Fibroblast of pulmonary artery (primary cell): ENCODE measurements around the gene OXA1L.
A peak's percentile ranks its signal among the peaks of the same experiment; 100 is the strongest.
"Not testable (repeated sequence)": the region's sequence is repeated elsewhere in the genome, so short reads cannot be mapped to it uniquely, and the experiment has no call there.

Experiments used
- DNase-seq: peaks from one replicate; pipeline ENCODE4 v3.0.0-alpha.2; 2010; ENCODE audit warnings: low read depth
- H3K4me3 ChIP-seq: replicated peaks from 2 replicates; pipeline ENCODE4 v1.5.1; 2011; ENCODE audit warnings: low read depth, mild to moderate bottlenecking, control low read depth, low read length, moderate library complexity
- TF ChIP-seq, protein P1 (sequence below): IDR thresholded peaks from 2 replicates; pipeline ENCODE4 v1.5.1; 2011; ENCODE audit warnings: mild to moderate bottlenecking, control low read depth, low read length, inconsistent platforms; ENCODE audit errors: missing control alignments

OXA1L gene

GRCh38 chr14:22791301-22791700 is 24.8 kb downstream of the OXA1L start:
- H3K4me3 ChIP-seq: no peak overlapping the region
- DNase-seq: peak; percentile 31
- TF ChIP-seq, protein P1, sequence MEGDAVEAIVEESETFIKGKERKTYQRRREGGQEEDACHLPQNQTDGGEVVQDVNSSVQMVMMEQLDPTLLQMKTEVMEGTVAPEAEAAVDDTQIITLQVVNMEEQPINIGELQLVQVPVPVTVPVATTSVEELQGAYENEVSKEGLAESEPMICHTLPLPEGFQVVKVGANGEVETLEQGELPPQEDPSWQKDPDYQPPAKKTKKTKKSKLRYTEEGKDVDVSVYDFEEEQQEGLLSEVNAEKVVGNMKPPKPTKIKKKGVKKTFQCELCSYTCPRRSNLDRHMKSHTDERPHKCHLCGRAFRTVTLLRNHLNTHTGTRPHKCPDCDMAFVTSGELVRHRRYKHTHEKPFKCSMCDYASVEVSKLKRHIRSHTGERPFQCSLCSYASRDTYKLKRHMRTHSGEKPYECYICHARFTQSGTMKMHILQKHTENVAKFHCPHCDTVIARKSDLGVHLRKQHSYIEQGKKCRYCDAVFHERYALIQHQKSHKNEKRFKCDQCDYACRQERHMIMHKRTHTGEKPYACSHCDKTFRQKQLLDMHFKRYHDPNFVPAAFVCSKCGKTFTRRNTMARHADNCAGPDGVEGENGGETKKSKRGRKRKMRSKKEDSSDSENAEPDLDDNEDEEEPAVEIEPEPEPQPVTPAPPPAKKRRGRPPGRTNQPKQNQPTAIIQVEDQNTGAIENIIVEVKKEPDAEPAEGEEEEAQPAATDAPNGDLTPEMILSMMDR: no peak

DNA sequence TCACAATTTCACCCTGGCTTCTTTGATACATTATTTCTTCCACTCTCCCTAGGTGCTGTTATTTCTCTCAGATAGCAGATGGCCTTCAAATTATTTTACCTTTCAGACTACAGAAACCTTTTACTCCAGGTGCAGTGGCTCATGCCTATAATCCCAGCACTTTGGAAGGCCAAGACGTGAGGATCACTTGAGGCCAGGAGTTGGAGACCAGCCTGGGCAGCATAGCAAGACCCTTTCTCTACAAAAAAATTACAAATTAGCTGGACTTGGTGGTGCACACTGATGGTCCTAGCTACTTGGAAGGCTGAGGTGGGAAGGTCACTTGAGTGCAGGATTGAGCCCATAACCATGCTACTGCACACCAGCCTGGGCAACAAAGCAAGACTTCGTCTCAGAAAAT is 25.7 kb downstream of the OXA1L start:
- TF ChIP-seq, protein P1: no peak
- DNase-seq: no peak
- H3K4me3 ChIP-seq: no peak overlapping the region

DNA sequence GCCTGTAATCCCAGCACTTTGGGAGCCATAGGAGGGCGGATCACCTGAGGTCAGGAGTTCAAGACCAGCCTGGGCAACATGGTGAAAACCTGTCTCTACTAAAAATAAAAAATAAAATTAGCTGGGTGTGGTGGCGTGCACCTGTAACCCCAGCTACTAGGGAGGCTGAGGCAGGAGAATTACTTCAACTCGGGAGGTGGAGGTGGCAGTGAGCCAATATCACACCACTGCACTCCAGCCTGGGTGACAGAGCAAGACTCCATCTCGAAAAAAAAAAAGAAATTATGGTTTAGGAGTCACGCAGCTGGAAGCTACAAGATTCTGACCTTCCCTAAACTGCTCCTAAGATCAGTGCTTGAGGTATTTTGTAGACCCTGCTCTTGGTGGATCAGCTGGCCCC is 27.1 kb downstream of the OXA1L start:
- DNase-seq, H3K4me3 ChIP-seq: not testable (repeated sequence)

DNA sequence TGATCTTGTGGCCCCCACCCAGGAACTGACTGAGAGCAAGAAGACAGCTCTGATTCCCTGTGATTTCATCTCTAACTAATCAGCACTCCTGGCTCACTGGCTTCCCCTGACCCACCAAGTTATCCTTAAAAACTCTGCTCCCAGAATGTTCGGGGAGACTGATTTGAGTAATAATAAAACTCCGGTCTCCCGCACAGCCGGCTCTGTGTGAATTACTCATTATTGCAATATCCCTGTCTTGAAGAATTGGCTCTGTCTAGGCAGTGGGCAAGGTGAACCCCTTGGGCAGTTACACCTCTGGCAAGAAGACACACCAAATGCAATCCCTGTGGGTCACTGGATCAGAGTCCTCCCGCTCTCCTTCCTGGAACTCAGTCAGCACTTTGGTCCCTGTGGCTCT is 27.5 kb downstream of the OXA1L start:
- TF ChIP-seq, protein P1: no peak
- DNase-seq: no peak
- H3K4me3 ChIP-seq: no peak overlapping the region

GRCh38 chr14:22794551-22794951 is 28.1 kb downstream of the OXA1L start:
- H3K4me3 ChIP-seq: no peak overlapping the region
- DNase-seq: no peak
- TF ChIP-seq, protein P1: no peak

- TF ChIP-seq, protein P1: no peak
- no peak for DNase-seq
- H3K4me3 ChIP-seq: no peak overlapping the region
Observed at GRCh38 chr14:22796087-22796707, 29.7 kb downstream of the OXA1L start.

DNA sequence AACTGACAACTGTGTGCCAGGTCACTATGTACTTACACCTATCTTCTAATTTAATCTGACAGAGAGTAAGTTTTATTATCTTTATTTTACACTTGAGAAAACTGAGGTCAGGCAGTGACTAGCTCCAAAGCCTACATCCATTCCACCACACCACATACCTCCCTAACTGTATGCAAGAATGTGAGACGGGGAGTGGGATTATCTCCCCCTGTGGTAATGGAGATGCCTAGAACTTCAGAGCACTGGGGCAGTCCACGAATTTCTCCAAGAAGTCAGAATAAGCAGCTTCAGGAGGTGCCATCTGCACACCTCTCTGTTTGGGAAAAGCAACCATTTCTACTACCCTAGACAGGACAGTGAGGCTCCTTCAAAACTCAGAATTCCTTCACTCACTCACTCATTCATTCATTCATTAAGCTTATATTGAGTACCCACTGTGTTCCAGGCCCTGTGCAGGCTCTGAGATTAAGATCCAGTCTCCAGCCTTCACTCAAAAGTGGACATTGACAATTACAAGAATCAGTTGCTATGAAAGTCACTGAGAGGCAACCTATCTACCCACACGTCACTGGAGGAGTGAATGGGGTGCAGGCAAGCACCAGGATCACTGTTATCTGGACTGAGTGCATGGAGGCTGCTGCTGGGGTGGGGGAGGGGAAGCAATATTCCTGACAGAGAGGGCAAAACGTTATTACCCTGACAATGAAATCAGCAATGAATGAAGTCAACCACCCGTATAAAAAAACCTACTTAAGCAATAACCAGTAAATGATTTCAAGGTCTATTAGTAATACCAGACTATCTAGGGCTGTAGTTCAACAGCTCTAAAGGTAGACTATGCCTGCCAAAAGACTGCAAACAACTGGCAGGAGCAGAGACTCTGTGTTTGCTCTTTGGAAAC is 30.8 kb downstream of the OXA1L start:
- no peak overlapping the region for H3K4me3 ChIP-seq
- TF ChIP-seq, protein P1: no peak
- DNase-seq: no peak
